Astrocyte (in vitro differentiated cells and primary cell): ENCODE data around the gene C1QTNF3. TPM values are rescaled to one million over a fixed set of nuclear protein-coding genes. Genes with fewer than 3 reads are reported as not detected.

ENCODE experiments used
- DNase-seq: peaks from one replicate; pipeline ENCODE4 v3.0.0-alpha.2; 2010; ENCODE audit warnings: low read depth
- FAIRE-seq: peaks from 2 replicates; lab custom pipeline; 2011; peaks lifted over from hg19 to GRCh38; lab: Jason Lieb, UNC
- H2AFZ ChIP-seq: 2 replicates; pipeline ENCODE4 v1.6.0; 2012; ENCODE audit warnings: low read depth, low read length, inconsistent platforms
- H3K27ac ChIP-seq: 2 replicates; pipeline ENCODE4 v1.5.1; 2011; ENCODE audit warnings: low read depth, low read length, inconsistent platforms
- H3K27me3 ChIP-seq: 2 replicates; pipeline ENCODE4 v1.6.0; 2011; ENCODE audit warnings: low read length, inconsistent platforms; ENCODE audit not compliant: insufficient read depth
- H3K36me3 ChIP-seq: 2 replicates; pipeline ENCODE4 v1.5.1; 2011; ENCODE audit warnings: low read length, inconsistent platforms; ENCODE audit not compliant: insufficient read depth
- H3K4me1 ChIP-seq: 2 replicates; pipeline ENCODE4 v1.5.1; 2011; ENCODE audit warnings: low read length, inconsistent platforms; ENCODE audit not compliant: insufficient read depth
- H3K4me2 ChIP-seq: 2 replicates; pipeline ENCODE4 v1.6.0; 2012; ENCODE audit warnings: low read length, inconsistent platforms
- H3K4me3 ChIP-seq: 2 replicates; pipeline ENCODE4 v1.5.1; 2011; ENCODE audit warnings: low read depth, mild to moderate bottlenecking, low read length, inconsistent platforms; ENCODE audit not compliant: insufficient read depth
- H3K79me2 ChIP-seq: 2 replicates; pipeline ENCODE4 v1.6.0; 2012; ENCODE audit warnings: mild to moderate bottlenecking, low read length, inconsistent platforms; ENCODE audit not compliant: insufficient read depth
- H3K9ac ChIP-seq: 2 replicates; pipeline ENCODE4 v1.6.0; 2012; ENCODE audit warnings: mild to moderate bottlenecking, low read length, inconsistent platforms
- H3K9me3 ChIP-seq: 2 replicates; pipeline ENCODE4 v1.5.1; 2012; ENCODE audit warnings: low read depth, mild to moderate bottlenecking, low read length, inconsistent platforms; ENCODE audit not compliant: insufficient read depth
- H4K20me1 ChIP-seq: 2 replicates; pipeline ENCODE4 v1.6.0; 2012; ENCODE audit warnings: low read length, inconsistent platforms; ENCODE audit not compliant: insufficient read depth
- H3K27ac Mint-ChIP-seq: one replicate; pipeline ENCODE4 v1.8.0; 2021; ENCODE audit warnings: mild to moderate bottlenecking, mixed read lengths; ENCODE audit not compliant: unreplicated experiment
- H3K27me3 Mint-ChIP-seq: one replicate; pipeline ENCODE4 v1.8.0; 2021; ENCODE audit warnings: low read depth, mixed read lengths; ENCODE audit not compliant: unreplicated experiment
- H3K36me3 Mint-ChIP-seq: one replicate; pipeline ENCODE4 v1.8.0; 2021; ENCODE audit warnings: low read depth, mixed read lengths; ENCODE audit not compliant: unreplicated experiment
- H3K4me1 Mint-ChIP-seq: one replicate; pipeline ENCODE4 v1.8.0; 2021; ENCODE audit warnings: low read depth, mixed read lengths; ENCODE audit not compliant: unreplicated experiment
- H3K4me3 Mint-ChIP-seq: one replicate; pipeline ENCODE4 v1.8.0; 2021; ENCODE audit warnings: mild to moderate bottlenecking, moderate library complexity, mixed read lengths; ENCODE audit not compliant: unreplicated experiment
- H3K9me3 Mint-ChIP-seq: one replicate; pipeline ENCODE4 v1.8.0; 2021; ENCODE audit warnings: mild to moderate bottlenecking, mixed read lengths; ENCODE audit not compliant: unreplicated experiment
- CTCF ChIP-seq: IDR thresholded peaks from 2 replicates; pipeline ENCODE4 v1.5.1; 2011; ENCODE audit warnings: low read depth, mild to moderate bottlenecking, inconsistent platforms, low read length, moderate library complexity; ENCODE audit not compliant: insufficient read depth
- EZH2 ChIP-seq: IDR thresholded peaks from 2 replicates; pipeline ENCODE4 v1.6.1; 2012; ENCODE audit warnings: mild to moderate bottlenecking, low read length, inconsistent platforms; ENCODE audit not compliant: insufficient read depth
- total RNA-seq: library from RNA; stranded (reverse); gene quantifications from 2 replicates; pipeline ENCODE4 v1.2.1, GENCODE V29; 2021

C1QTNF3 gene
- total RNA-seq, 1 donor from 2014 or later, result 0.95 TPM

- Histone ChIP-seq H3K9ac (no peak overlapping the region), H3K79me2 (no peaks in the 10 kb centered on the region), H3K27me3 (no peaks in the 10 kb centered on the region), H3K9me3 (no peaks in the 10 kb centered on the region), H3K4me1 (no peaks in the 10 kb centered on the region), H2AFZ (peak overlapping the region; percentile 60), H3K36me3 (no peaks in the 10 kb centered on the region), H4K20me1 (no peaks in the 10 kb centered on the region), H3K4me3 (no peak overlapping the region), H3K27ac (no peak overlapping the region), H3K4me2 (no peak overlapping the region)
- Mint-ChIP-seq H3K36me3 (no peaks in the 10 kb centered on the region), H3K4me1 (peaks cover 2% of the 10 kb centered on the region), H3K27ac (no peak overlapping the region), H3K4me3 (no peak overlapping the region), H3K27me3 (peaks cover 4% of the 10 kb centered on the region), H3K9me3 (no peaks in the 10 kb centered on the region)
- FAIRE-seq (no peak), DNase-seq (peak; percentile 32)
- TF ChIP-seq CTCF, result peak; percentile 96
- no peak for TF ChIP-seq EZH2
Observed at GRCh38 chr5:33969572-33970452, 73.2 kb downstream of the C1QTNF3 start.

- Mint-ChIP-seq H3K9me3 (no peaks in the 10 kb centered on the region), H3K27ac (no peak overlapping the region), H3K4me1 (peaks cover 2% of the 10 kb centered on the region), H3K4me3 (no peak overlapping the region), H3K27me3 (peaks cover 6% of the 10 kb centered on the region), H3K36me3 (no peaks in the 10 kb centered on the region)
- no peak overlapping the region for H3K4me3 ChIP-seq
- H3K9ac ChIP-seq, result no peak overlapping the region
- no peak for TF ChIP-seq EZH2
- TF ChIP-seq CTCF, result no peak
- H3K27ac ChIP-seq, result no peak overlapping the region
- no peak overlapping the region for H2AFZ ChIP-seq
- H3K36me3 ChIP-seq, result no peaks in the 10 kb centered on the region
- no peaks in the 10 kb centered on the region for H3K9me3 ChIP-seq
- H3K27me3 ChIP-seq, result no peaks in the 10 kb centered on the region
- DNase-seq (no peak), FAIRE-seq (no peak)
- H3K4me2 ChIP-seq, result no peak overlapping the region
- H4K20me1 ChIP-seq, result no peaks in the 10 kb centered on the region
- no peaks in the 10 kb centered on the region for H3K4me1 ChIP-seq
- H3K79me2 ChIP-seq, result no peaks in the 10 kb centered on the region
Observed at GRCh38 chr5:33968211-33969005, 74.6 kb downstream of the C1QTNF3 start.

Other genes with a start within 250 kb of the C1QTNF3 start
- gene ADAMTS12, start 151.2 kb downstream of the C1QTNF3 start, total RNA-seq, result 143 and 156 TPM in 2 replicates
- not detected in 2 replicates for gene RXFP3, start 106.8 kb downstream of the C1QTNF3 start, total RNA-seq
- gene SLC45A2, start 58.5 kb downstream of the C1QTNF3 start, total RNA-seq, result 0.82 and 0.98 TPM in 2 replicates
- 11.5 and 13.4 TPM in 2 replicates for gene AMACR, start 35.2 kb downstream of the C1QTNF3 start, total RNA-seq